Suprapubic skin (tissue), 3 donors: ENCODE data around the gene ZIC5.

ENCODE experiments used
- CTCF ChIP-seq, 2 donors: fragments of 200-600 bp in 1 of 2; fragments of 450-650 bp in 1 of 2; sonication (generic) in 1 of 2; IDR thresholded peaks; one replicate each; pipeline ENCODE4 v1.5.1; 2016 to 2019; ENCODE audit warnings: antibody characterized with exemption in 2 of 2, mild to moderate bottlenecking in 1 of 2, moderate library complexity in 1 of 2
- POLR2AphosphoS5 ChIP-seq, 3 donors: sonication (generic); formaldehyde crosslinking; IDR thresholded peaks; one replicate each; pipeline ENCODE4 v1.6.1; 2017; ENCODE audit warnings: antibody characterized with exemption in 3 of 3

GRCh38 chr13:99980201-99980823 is 8.7 kb upstream of the ZIC5 start:
- no peak for TF ChIP-seq POLR2AphosphoS5 (IDR thresholded peaks at IDR 0.05)
- TF ChIP-seq CTCF (IDR thresholded peaks at IDR 0.05), result no peak
